GM10248 (cell line): ENCODE data around the gene FRMD3.

ENCODE experiments used
- CTCF ChIA-PET: fragments of 300-600 bp; sonication (Branson Sonifier 250); formaldehyde crosslinking; extraction: SDS; loops from one replicate; lab custom pipeline; 2021; ENCODE audit warnings: antibody characterized with exemption; lab: Yijun Ruan, JAX
- POLR2A ChIA-PET: fragments of 350-650 bp; sonication (Branson Sonifier 250); formaldehyde crosslinking; extraction: SDS; loops from one replicate; lab custom pipeline; 2020; ENCODE audit warnings: antibody characterized with exemption; lab: Yijun Ruan, JAX
- DNase-seq: peaks from one replicate; pipeline ENCODE4 v3.0.0; 2012; ENCODE audit errors: extremely low spot score
- TF ChIP-seq, protein P1 (sequence below): IDR thresholded peaks from 2 replicates; pipeline ENCODE4 v1.5.1; 2012; ENCODE audit warnings: mild to moderate bottlenecking, low read depth; ENCODE audit errors: extremely low read depth, missing control alignments, control extremely low read depth

FRMD3 gene

DNA sequence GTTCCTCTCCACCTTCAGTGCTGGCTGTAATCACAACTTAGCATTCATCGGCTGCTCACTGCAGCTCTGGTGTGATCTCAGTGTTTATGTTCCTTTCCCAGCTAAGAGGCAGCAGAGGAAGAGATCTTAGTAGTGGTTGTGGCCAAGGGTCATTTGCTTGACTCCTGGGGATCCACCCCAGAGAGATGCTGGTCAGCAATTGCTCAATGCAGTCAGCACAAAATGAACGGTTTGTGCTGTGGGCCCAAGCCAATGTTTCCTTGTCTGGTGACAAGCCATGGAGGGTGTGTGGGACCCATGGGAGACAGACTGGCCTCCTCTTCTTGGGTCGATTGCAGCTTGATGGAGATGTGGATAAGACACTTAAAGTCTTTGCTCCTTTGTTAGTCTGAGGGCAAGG, 16.1 kb upstream of the FRMD3 start:
- TF ChIP-seq, protein P1, sequence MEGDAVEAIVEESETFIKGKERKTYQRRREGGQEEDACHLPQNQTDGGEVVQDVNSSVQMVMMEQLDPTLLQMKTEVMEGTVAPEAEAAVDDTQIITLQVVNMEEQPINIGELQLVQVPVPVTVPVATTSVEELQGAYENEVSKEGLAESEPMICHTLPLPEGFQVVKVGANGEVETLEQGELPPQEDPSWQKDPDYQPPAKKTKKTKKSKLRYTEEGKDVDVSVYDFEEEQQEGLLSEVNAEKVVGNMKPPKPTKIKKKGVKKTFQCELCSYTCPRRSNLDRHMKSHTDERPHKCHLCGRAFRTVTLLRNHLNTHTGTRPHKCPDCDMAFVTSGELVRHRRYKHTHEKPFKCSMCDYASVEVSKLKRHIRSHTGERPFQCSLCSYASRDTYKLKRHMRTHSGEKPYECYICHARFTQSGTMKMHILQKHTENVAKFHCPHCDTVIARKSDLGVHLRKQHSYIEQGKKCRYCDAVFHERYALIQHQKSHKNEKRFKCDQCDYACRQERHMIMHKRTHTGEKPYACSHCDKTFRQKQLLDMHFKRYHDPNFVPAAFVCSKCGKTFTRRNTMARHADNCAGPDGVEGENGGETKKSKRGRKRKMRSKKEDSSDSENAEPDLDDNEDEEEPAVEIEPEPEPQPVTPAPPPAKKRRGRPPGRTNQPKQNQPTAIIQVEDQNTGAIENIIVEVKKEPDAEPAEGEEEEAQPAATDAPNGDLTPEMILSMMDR: no peak
- POLR2A ChIA-PET: no interaction called here
- no peak for DNase-seq
- CTCF ChIA-PET: interaction anchor here (3.3 to 5.1 kb wide), 2 partner anchors 11 to 220 kb away, joined by 8 to 34 read pairs; no protein-coding TSS in a partner anchor

DNA sequence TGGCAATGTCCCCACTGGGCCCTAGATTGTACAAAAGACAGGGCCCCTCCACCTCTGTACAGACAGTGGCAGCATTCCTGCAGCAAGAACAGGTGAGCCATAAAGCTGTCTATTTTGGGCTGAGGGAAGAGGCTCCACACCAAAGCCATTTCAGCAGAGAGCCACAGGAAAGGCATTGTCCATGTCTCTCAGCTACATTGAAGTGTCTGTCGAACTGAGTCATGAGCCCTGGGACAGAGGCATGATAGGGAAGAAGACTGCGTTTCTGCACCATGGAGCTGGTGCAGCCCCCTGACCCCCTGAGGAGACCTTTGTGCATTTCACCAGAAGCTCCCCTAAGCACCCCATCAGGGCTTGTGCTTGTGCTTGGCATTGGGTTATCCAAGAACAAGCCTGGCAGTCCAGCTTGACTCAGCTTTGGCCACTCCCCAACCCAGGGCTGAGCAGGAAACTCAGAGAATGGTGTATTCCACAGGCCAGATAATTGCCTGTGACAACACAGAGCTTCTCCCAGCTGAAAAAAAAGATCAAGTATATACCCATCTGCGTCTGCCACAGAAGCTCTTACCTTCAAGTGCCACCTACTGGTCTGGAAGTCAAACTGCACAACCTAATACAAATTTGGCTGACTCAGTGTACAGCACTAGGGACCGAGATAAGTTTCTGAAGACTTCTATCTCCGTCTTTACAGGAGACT, 5.9 kb upstream of the FRMD3 start:
- peak; percentile 63 for DNase-seq
- POLR2A ChIA-PET: no interaction called here
- TF ChIP-seq, protein P1: peak; percentile 71
- CTCF ChIA-PET: interaction anchor here (0.6 to 7.9 kb wide), 29 partner anchors 11 to 341 kb away, joined by 3 to 219 read pairs (median 5); no protein-coding TSS in a partner anchor

DNA sequence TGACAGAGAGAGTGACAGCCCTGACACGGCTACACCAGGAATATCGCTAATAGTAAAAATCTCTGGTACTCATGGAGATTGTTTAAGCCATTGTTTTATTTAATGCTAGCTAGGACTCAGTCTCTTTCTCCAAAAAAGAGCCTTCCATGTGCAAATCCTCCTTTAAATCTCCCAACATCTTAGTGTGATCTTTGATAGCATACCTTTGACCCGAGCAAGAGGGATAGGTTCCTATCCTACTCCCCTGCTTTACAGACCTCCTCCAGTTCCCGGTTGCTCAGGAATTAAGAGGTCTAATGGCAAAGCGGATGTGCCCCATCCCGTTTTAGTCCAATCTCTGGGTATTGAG, 663 bp upstream of the FRMD3 start:
- ChIA-PET CTCF (interaction anchor here (0.7 kb wide), 1 partner anchor 10 kb away, joined by 3 read pairs; no protein-coding TSS in a partner anchor), POLR2A (no interaction called here)
- TF ChIP-seq, protein P1: no peak
- DNase-seq: no peak

DNA sequence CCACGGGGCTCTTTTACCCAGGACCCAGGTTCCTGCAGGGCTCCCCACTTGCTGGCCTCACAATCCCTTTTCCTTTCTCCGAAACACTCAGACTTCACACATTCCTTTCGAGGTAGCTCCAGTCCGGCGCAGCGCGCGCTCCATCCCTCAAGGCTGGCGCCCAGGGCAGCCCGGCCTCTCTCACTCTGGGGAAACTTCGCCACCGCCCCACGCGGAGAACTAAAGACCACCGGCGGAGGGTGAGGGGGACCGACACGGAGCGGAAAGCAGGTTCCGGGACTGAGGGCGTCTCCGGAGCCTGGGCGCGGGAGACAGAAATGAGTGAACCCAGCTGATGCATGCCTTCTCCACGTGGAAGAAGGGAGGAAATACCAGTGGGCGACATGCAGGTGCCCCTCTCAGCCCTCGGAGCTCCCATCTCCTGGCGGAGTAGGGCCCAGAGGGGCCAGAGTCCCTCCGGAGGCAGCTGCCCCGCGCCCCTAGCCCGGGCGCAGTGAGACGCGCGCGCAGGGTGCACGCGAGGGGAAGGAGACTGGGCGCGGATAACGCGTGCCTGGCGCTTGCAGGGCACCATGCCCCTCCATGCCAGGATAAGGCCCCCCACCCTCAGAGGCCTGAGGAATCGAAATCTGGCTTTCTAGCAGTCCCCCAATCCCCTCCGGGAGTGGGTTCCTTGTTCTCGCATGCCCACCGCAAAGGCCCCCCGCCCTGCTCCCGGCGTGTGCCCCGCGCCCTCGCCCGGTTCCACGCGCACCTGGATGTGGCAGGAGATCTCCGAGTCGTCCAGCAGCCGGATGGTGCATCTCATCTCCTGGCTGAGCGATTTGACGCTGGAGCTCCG, 650 bp downstream of the FRMD3 start:
- no peak for DNase-seq
- ChIA-PET POLR2A (no interaction called here), CTCF (interaction anchor here (1.6 kb wide), 1 partner anchor 67 kb away, joined by 4 read pairs; no protein-coding TSS in a partner anchor)
- TF ChIP-seq, protein P1: no peak

DNA sequence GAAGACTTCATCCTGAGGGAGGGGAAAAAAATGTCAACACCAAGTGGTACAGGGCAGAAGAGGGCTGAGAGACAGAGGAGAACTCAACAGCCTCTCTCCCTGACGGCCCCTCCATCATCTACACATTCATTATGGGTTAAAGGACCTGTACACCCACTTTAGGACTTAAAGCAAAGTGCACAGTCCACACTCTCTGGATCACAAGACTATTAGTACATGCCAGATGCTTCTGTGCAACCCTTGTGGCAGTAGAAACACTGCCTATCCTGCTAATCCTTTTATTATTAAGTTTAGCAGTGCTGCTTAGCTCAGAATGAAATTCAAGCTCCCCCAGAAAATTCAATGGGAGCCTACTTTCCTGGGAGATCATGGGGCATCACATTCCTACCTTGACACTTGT, 1.9 kb downstream of the FRMD3 start:
- TF ChIP-seq, protein P1: no peak
- no peak for DNase-seq
- ChIA-PET POLR2A (no interaction called here), CTCF (no interaction called here)

DNA sequence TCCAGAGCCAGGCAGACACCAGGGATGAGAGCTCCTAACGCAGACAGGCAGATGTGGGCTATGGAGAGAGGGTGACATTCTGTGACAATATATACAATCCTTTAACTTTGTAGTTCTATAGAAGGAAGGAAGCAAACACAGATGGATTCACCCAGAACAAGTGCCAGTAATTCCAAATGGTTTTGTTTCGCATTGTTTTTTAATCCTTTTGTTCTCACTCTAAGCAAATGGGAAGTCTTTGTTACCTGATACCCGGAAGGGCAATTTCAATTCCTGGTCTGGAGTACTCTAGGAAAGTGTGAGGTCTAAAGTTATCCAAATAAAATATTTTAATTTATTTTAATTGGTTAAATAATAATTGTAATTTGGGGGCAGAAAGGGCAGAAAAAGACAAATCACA, 2.5 kb downstream of the FRMD3 start:
- TF ChIP-seq, protein P1: no peak
- DNase-seq: no peak
- POLR2A ChIA-PET: no interaction called here
- CTCF ChIA-PET: interaction anchor here (1.5 to 5.7 kb wide), 2 partner anchors 8 to 9 kb away, joined by 3 to 48 read pairs; no protein-coding TSS in a partner anchor
